ENCODE measurements around the gene RAD21L1.
"Not testable (repeated sequence)": the region's sequence is repeated elsewhere in the genome, so short reads cannot be mapped to it uniquely, and the experiment has no call there.

The RAD21L1 gene

DNA sequence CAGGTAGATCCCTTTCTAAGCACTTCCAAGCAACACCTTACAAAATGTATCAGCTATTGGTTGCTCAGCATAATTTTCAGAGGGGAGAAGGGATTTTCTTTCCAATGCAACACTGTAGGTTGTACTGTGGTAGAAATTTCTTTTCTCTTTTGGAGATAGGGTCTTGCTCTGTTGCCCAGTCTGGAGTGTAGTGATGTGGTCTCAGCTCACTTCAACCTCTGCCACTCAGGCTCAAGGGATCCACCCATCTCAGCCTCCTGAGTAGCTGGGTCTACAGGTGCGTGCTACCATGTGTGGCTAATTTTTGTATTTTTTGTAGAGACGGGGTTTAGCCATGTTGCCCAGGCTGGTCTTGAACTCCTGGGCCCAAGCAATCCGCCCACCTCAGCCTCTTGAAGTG is 16.3 kb downstream of the RAD21L1 start:
- Histone ChIP-seq H3K27me3 (ENCODE audit: control insufficient read depth, low read length) (peaks cover 41% of the 10 kb centered on the region), H3K9me2 (replicated peaks; ENCODE audit: control insufficient read depth, low read length) (no peaks in the 10 kb centered on the region), H3K9me3 (ENCODE audit: control insufficient read depth, insufficient read depth, low read length) (no peaks in the 10 kb centered on the region), H3K27ac (ENCODE audit: low read depth, low read length) (no peak overlapping the region), H3K4me2 (ENCODE audit: low read length) (no peak overlapping the region), H3F3A (ENCODE audit: control insufficient read depth, insufficient read depth) (no peaks in the 10 kb centered on the region), H3K4me1 (ENCODE audit: control insufficient read depth, low read length) (no peaks in the 10 kb centered on the region), H3K79me2 (ENCODE audit: control insufficient read depth, low read length) (no peaks in the 10 kb centered on the region), H3K36me3 (ENCODE audit: control insufficient read depth, low read length) (no peaks in the 10 kb centered on the region), H3K4me3 (ENCODE audit: low read length) (no peak overlapping the region), H4K20me1 (ENCODE audit: control insufficient read depth, insufficient read depth, low read depth, low read length) (no peaks in the 10 kb centered on the region)
- TF ChIP-seq, protein P1, sequence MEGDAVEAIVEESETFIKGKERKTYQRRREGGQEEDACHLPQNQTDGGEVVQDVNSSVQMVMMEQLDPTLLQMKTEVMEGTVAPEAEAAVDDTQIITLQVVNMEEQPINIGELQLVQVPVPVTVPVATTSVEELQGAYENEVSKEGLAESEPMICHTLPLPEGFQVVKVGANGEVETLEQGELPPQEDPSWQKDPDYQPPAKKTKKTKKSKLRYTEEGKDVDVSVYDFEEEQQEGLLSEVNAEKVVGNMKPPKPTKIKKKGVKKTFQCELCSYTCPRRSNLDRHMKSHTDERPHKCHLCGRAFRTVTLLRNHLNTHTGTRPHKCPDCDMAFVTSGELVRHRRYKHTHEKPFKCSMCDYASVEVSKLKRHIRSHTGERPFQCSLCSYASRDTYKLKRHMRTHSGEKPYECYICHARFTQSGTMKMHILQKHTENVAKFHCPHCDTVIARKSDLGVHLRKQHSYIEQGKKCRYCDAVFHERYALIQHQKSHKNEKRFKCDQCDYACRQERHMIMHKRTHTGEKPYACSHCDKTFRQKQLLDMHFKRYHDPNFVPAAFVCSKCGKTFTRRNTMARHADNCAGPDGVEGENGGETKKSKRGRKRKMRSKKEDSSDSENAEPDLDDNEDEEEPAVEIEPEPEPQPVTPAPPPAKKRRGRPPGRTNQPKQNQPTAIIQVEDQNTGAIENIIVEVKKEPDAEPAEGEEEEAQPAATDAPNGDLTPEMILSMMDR (IDR thresholded peaks at IDR 0.05; ENCODE audit: low read depth, low read length, poor library complexity, severe bottlenecking) = no peak
- no peak for TF ChIP-seq EZH2phosphoT487 (IDR thresholded peaks at IDR 0.05; ENCODE audit: borderline replicate concordance, low read length)

- no peaks in the 10 kb centered on the region for H3K36me3 ChIP-seq (ENCODE audit: control insufficient read depth, low read length)
- H3K9me3 ChIP-seq (ENCODE audit: control insufficient read depth, insufficient read depth, low read length) = no peaks in the 10 kb centered on the region
- no peaks in the 10 kb centered on the region for H3K4me1 ChIP-seq (ENCODE audit: control insufficient read depth, low read length)
- H3K27ac ChIP-seq (ENCODE audit: low read depth, low read length) = no peak overlapping the region
- H3K79me2 ChIP-seq (ENCODE audit: control insufficient read depth, low read length) = no peaks in the 10 kb centered on the region
- no peaks in the 10 kb centered on the region for H3F3A ChIP-seq (ENCODE audit: control insufficient read depth, insufficient read depth)
- peaks cover 42% of the 10 kb centered on the region for H3K27me3 ChIP-seq (ENCODE audit: control insufficient read depth, low read length)
- H3K9me2 ChIP-seq (replicated peaks; ENCODE audit: control insufficient read depth, low read length) = no peaks in the 10 kb centered on the region
- H3K4me3 ChIP-seq (ENCODE audit: low read length) = no peak overlapping the region
- TF ChIP-seq EZH2phosphoT487 (IDR thresholded peaks at IDR 0.05; ENCODE audit: borderline replicate concordance, low read length) = no peak
- TF ChIP-seq, protein P1 (IDR thresholded peaks at IDR 0.05; ENCODE audit: low read depth, low read length, poor library complexity, severe bottlenecking) = no peak
- no peaks in the 10 kb centered on the region for H4K20me1 ChIP-seq (ENCODE audit: control insufficient read depth, insufficient read depth, low read depth, low read length)
- H3K4me2 ChIP-seq (ENCODE audit: low read length) = no peak overlapping the region
These were observed 16.7 kb downstream of the RAD21L1 start for GRCh38 chr20:1242530-1242929.

DNA sequence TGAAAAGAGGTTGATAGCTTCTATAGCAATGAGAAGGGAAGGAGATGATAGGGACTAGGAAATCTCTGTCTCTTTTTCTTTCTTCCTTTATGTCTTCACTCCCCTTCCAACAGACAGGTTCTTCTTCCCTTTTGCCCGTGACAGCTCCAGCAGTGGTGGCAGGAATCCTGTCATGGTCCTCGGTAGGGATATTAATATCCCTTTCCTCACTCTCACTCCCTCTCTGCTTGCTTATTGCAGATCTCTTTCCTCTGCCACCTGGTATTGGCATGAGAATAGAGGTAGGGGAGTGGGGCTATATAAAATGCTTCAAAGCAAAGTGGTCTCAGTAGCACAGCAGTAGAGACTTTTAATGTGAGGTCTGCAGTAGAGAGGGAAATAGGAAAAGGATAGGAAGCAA is 19.7 kb downstream of the RAD21L1 start:
- H3K27ac ChIP-seq (ENCODE audit: low read depth, low read length) = no peak overlapping the region
- no peaks in the 10 kb centered on the region for H3F3A ChIP-seq (ENCODE audit: control insufficient read depth, insufficient read depth)
- H3K4me3 ChIP-seq (ENCODE audit: low read length) = no peak overlapping the region
- H3K9me3 ChIP-seq (ENCODE audit: control insufficient read depth, insufficient read depth, low read length) = no peaks in the 10 kb centered on the region
- peaks cover 38% of the 10 kb centered on the region for H3K27me3 ChIP-seq (ENCODE audit: control insufficient read depth, low read length)
- no peaks in the 10 kb centered on the region for H4K20me1 ChIP-seq (ENCODE audit: control insufficient read depth, insufficient read depth, low read depth, low read length)
- H3K4me2 ChIP-seq (ENCODE audit: low read length) = no peak overlapping the region
- H3K79me2 ChIP-seq (ENCODE audit: control insufficient read depth, low read length) = no peaks in the 10 kb centered on the region
- H3K36me3 ChIP-seq (ENCODE audit: control insufficient read depth, low read length) = no peaks in the 10 kb centered on the region
- no peaks in the 10 kb centered on the region for H3K4me1 ChIP-seq (ENCODE audit: control insufficient read depth, low read length)
- TF ChIP-seq EZH2phosphoT487 (IDR thresholded peaks at IDR 0.05; ENCODE audit: borderline replicate concordance, low read length) = no peak
- no peaks in the 10 kb centered on the region for H3K9me2 ChIP-seq (replicated peaks; ENCODE audit: control insufficient read depth, low read length)

GRCh38 chr20:1247689-1248088 is 21.8 kb downstream of the RAD21L1 start:
- TF ChIP-seq, protein P1 (IDR thresholded peaks at IDR 0.05; ENCODE audit: low read depth, low read length, poor library complexity, severe bottlenecking) = no peak
- TF ChIP-seq EZH2phosphoT487 (IDR thresholded peaks at IDR 0.05; ENCODE audit: borderline replicate concordance, low read length) = no peak
- no peaks in the 10 kb centered on the region for H4K20me1 ChIP-seq (ENCODE audit: control insufficient read depth, insufficient read depth, low read depth, low read length)
- H3K4me1 ChIP-seq (ENCODE audit: control insufficient read depth, low read length) = no peaks in the 10 kb centered on the region

DNA sequence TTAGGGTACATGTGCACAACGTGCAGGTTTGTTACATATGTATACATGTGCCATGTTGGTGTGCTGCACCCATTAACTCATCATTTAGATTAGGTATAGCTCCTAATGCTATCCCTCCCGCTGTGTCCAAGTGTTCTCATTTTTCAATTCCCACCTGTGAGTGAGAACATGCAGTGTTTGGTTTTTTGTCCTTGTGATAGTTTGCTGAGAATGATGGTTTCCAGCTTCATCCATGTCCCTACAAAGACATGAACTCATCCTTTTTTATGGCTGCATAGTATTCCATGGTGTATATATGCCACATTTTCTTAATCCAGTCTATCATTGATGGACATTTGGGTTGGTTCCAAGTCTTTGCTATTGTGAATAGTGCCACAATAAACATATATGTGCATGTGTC is 24.4 kb downstream of the RAD21L1 start:
- H3K9me2 ChIP-seq (replicated peaks; ENCODE audit: control insufficient read depth, low read length); H4K20me1 ChIP-seq (ENCODE audit: control insufficient read depth, insufficient read depth, low read depth, low read length); H3K27ac ChIP-seq (ENCODE audit: low read depth, low read length); H3K4me1 ChIP-seq (ENCODE audit: control insufficient read depth, low read length); H3K9me3 ChIP-seq (ENCODE audit: control insufficient read depth, insufficient read depth, low read length); H3K36me3 ChIP-seq (ENCODE audit: control insufficient read depth, low read length); H3F3A ChIP-seq (ENCODE audit: control insufficient read depth, insufficient read depth); H3K79me2 ChIP-seq (ENCODE audit: control insufficient read depth, low read length); H3K4me3 ChIP-seq (ENCODE audit: low read length); H3K4me2 ChIP-seq (ENCODE audit: low read length): not testable (repeated sequence)
- H3K27me3 ChIP-seq (ENCODE audit: control insufficient read depth, low read length) = peaks cover 14% of the 10 kb centered on the region

More at GRCh38 chr20:1247689-1248088, 21.8 kb downstream of the RAD21L1 start:
- H3K36me3 ChIP-seq (ENCODE audit: control insufficient read depth, low read length) = no peaks in the 10 kb centered on the region
- H3K27ac ChIP-seq (ENCODE audit: low read depth, low read length) = no peak overlapping the region
- no peaks in the 10 kb centered on the region for H3K79me2 ChIP-seq (ENCODE audit: control insufficient read depth, low read length)
- peaks cover 28% of the 10 kb centered on the region for H3K27me3 ChIP-seq (ENCODE audit: control insufficient read depth, low read length)
- H3K4me2 ChIP-seq (ENCODE audit: low read length) = no peak overlapping the region
- no peaks in the 10 kb centered on the region for H3F3A ChIP-seq (ENCODE audit: control insufficient read depth, insufficient read depth)
- H3K4me3 ChIP-seq (ENCODE audit: low read length) = no peak overlapping the region
- no peaks in the 10 kb centered on the region for H3K9me2 ChIP-seq (replicated peaks; ENCODE audit: control insufficient read depth, low read length)
- H3K9me3 ChIP-seq (ENCODE audit: control insufficient read depth, insufficient read depth, low read length) = no peaks in the 10 kb centered on the region

Measured in DOHH2 (cell line).